GM18517 (cell line): ENCODE measurements around the gene CNPY2.
"Not testable (repeated sequence)": the region's sequence is repeated elsewhere in the genome, so short reads cannot be mapped to it uniquely, and the experiment has no call there.

Experiments used
- ATAC-seq: cut with Tn5 transposase; IDR thresholded peaks from one replicate; pipeline ENCODE4 v1.9.1; 2021; ENCODE audit warnings: mild to moderate bottlenecking, moderate library complexity; ENCODE audit not compliant: unreplicated experiment

The CNPY2 gene

GRCh38 chr12:56333679-56334489, 18.1 kb upstream of the CNPY2 start, which contains the start of gene PAN2:
Gene PAN2 (minus strand): TSS chr12:56334000. CDS start chr12:56333094, 906 bp downstream.
- ATAC-seq: peak; percentile 90

DNA sequence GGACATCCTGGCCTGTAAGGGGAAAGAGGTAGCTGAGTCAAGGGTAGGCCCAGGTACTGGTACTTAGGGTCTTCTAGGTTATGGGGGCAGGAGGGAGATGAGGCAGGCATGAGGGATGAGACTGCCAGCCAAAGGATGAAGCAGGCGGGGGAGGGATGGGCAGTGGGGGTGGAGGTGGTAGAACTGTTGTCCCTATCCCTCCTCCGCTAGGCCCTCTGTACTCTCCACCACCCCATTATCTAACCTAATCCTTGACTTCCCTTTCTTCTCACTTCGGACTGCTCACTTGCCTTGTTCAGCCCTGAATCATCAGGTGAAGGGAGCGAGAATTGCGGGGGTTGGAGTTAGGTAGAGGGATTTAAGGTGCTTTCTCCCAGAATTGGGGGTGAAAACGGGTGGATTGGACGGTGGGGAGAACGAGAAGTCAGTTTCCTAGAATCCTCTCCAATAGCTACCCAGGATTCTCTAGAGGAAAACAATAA, 17.4 kb upstream of the CNPY2 start:
- peak; percentile 1 for ATAC-seq

GRCh38 chr12:56332512-56333196, 16.9 kb upstream of the CNPY2 start:
- no peak for ATAC-seq

- no peak for ATAC-seq
Observed at GRCh38 chr12:56330936-56331490, 15.2 kb upstream of the CNPY2 start.

GRCh38 chr12:56326533-56326932, 10.7 kb upstream of the CNPY2 start:
- no peak for ATAC-seq

DNA sequence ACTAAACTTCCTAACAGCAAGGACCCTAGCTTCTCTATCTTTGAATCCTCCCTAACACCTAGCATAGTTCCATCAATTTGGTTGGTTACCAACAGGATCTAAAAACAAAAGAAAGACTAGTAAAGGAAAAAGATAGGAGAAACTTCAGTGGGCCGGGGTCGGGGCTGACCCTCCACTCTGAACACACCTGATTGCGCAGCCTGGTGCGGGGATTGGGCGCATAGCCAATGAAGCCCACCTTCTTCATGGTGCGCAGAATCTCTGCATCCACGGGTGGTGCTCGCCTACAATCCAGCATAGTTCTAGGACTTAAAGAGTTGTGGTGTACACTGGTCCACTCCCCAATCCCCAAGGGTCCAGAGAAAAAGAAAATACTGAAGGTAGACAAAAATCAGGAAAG, 10.3 kb upstream of the CNPY2 start:
- no peak for ATAC-seq

- no peak for ATAC-seq
Observed at GRCh38 chr12:56324206-56324605, 8.4 kb upstream of the CNPY2 start.

GRCh38 chr12:56321610-56322009, 5.8 kb upstream of the CNPY2 start:
- ATAC-seq: not testable (repeated sequence)

- no peak for ATAC-seq
Observed at GRCh38 chr12:56321027-56321426, 5.2 kb upstream of the CNPY2 start.

GRCh38 chr12:56317675-56318074, 1.9 kb upstream of the CNPY2 start:
- ATAC-seq: no peak

DNA sequence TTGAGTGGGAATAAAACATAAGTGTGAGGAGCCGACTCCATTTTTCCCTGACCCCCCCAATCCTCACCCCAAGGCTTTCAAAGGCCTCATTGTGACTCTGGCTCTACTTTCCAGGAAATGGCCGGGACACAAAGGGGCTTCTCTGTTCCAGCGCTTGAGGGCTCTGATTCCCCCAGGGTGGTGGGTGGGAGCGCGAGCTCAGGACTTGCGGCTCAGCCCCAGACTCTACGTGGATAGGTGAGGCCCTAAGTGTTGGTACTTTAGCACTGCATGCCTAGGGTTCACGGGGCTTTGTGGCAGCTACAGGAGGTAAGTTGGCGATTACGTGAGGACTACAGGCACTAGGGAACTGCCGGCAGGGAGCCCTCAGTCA, 553 bp downstream of the CNPY2 start:
- ATAC-seq: no peak

DNA sequence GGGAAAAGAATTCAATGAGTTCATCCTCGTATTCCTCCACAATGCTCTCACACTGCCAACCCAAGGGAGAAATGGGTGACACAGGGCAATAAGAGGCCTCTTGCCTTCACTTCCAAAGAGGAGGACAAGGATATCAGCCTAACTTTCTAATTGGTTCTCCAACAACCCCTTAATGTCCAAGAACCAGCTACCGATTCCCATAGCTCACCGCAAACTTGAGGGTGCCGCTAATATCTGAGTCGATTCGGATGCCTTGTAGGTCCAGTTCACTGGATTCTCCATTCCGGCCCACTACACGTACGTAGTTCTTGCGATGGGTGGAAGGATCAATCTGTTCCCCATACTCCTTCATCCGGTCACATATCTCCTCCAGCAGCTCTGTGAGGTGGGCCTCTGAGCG, 4.8 kb downstream of the CNPY2 start:
- ATAC-seq: no peak

DNA sequence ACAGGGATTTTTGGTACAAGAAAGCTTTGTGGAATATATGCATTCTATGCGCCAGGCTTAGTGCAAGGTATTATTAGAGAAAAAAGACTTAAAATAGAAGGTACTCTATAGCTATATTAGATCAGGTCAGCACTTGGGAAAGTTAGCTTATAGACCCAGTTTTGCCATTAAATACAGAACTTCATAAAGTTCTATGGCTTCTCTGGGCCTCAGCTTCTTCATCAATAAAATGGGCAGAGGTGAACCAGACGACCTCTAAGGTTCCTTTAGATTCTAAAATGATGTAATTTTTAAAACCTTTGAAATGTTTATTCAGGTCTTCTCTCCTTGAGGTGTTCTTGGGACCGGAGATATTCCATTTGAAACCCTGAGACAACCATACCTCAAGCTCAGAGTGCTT, 7.1 kb downstream of the CNPY2 start:
- ATAC-seq: no peak

GRCh38 chr12:56307221-56307965, 8.4 kb downstream of the CNPY2 start:
- ATAC-seq: no peak

DNA sequence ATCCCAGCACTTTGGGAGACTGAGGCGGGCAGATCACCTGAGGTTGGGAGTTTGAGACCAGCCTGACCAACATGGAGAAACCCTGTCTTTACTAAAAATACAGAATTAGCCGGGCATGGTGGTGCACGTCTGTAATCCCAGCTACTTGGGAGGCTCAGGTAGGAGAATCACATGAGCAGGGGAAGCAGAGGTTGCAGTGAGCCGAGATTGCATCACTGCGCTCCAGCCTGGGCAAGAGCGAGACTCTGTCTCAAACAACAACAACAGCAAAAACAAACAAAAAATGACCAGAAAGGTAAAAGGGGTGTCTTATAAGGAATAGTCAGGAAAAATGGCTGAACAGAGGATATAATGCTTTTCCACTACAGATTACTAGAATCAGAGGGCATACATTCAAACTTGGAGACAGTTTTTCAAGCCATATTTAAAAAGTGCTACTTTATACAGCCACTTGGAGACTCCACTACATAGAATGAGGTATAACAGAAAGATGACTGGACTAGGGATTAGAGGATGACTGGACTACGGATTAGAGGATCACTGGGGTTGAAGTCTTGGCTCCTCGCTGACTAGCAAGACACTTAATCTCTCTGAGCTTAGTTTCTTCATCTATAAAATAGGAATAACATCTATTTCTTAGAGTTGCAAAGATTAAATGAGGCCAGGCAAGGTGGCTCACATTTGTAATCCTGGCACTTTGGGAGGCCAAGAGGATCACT, 10.8 kb downstream of the CNPY2 start:
- ATAC-seq: no peak

GRCh38 chr12:56304276-56304675, 11.5 kb downstream of the CNPY2 start:
- no peak for ATAC-seq

DNA sequence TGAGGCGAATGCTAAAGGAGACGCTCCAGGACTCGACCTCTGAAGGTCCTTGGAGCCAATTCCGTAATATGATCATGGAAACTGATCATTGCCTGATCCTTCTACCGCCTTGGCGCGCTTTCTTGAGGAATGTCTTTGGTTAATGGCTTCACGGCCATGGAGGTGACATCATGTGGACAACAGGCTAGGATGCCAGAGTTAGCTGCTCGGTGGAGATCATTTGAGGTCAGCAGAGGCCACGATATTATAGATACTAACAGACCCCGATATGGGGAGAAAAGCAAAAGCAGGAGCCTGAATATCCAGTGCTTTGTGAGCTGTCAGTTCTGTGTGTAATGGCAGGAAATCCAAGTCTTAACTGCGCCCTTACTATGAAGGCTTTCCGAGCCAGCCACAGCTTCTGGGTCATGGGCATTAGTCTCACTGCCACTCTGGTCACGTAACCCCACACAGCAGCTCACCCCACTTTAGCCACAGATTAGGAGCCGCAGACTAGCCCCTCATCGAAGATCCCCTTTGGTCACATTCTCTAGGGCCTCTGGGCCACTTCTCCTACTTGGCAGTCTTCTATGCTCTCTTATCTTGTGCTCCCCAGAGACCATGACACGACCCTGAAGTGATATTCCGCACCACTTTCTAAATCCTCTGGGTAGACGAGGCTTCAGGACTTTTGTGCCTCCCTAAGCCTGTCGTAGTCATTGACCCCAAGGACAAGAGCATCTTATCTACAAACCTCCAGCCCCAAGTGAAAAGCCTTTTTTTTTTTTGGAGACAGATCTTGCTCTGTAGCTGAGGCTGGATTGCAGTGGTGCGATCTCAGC, 14.9 kb downstream of the CNPY2 start:
- no peak for ATAC-seq

GRCh38 chr12:56299853-56300643, 15.7 kb downstream of the CNPY2 start, which contains the start of gene CS:
Gene CS (minus strand): TSS chr12:56300330. CDS start chr12:56300201, 129 bp downstream.
- ATAC-seq: peak; percentile 89
